ENCODE results near the gene CACNA2D4.

Gene CACNA2D4

DNA sequence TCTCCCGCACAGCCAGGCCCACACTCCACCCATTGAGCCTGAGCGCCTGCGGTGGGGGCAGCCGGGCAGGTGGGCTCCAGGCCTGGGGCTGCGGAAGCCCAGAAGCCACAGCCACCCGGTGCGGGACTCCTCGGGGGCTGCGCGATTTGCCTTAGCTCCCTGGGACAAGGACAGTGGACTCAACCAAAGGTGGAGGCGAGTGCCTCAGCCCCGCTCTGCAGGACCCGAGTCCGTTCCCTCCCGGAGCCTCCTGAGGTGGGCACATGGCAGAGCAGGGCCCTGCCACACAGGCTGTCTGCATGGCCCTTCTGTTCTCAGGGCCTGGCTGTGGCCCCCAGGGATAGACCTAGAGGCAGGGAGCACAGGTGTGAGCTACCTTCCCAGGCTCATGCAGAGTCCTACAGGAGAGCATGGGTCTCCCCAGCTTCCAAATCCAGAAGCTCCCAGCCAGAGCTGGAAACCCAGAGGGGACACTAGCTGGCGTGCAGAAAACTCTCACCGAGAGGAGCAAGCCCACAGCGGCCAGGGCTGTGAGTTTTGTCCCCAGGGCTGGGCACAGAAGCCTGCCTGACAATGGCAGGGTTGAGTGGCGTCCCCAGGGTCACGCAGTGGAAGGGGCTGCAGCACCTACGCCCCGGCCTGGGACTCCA lies 120.3 kb downstream of the CACNA2D4 start:
- no peak for TF ChIP-seq ZNF274 (IDR thresholded peaks at IDR 0.05; ENCODE audit: low read depth, low read length)
- no peak overlapping the region for H3K4me3 ChIP-seq (ENCODE audit: low read length)

DNA sequence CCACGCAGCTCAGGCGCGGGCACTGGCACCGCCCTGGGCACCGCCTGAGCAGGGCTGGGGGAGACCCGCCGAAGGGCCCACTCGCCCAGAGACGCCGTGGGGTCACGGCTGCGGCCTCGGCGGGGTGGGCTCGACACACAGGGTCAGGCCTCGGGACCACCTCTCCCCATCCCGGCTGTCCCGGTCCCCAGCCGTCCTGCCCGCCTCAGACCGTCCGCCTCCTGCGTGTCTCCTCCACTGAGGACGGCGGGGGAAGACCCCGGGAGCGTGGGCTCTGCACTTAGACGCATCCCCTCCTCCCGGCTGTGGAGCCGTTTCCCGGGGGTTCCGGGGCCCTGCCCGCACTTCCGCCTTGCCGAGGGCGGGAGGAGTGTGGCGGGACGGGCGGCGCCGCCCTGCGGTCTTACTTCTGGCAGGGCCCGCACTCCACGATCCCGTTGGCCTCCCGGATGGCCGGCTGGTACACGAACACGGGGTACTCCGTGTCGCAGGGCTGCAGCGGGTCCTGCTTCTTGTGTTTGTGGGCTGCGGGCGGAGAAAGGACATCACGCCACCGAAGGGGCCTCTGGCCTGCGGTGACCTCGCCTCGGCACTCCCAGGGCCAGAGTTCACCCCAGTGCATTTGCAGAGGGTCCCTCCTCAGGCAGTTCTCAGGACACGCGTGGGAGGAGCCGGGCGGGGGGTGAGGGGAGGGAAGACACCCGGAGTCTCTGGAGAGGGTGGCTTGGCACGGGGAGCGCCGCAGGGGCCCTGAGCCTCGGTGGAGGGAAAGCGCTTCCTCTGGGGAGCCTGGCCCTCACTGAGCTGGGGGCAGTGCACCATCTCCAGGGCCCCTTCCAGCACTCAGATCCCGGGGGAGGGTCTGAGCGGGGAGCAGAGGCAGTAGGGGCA lies 121.2 kb downstream of the CACNA2D4 start:
- peak overlapping the region; percentile 55; the same call in 1 of the 2 replicates for H3K4me3 ChIP-seq (ENCODE audit: low read length)

DNA sequence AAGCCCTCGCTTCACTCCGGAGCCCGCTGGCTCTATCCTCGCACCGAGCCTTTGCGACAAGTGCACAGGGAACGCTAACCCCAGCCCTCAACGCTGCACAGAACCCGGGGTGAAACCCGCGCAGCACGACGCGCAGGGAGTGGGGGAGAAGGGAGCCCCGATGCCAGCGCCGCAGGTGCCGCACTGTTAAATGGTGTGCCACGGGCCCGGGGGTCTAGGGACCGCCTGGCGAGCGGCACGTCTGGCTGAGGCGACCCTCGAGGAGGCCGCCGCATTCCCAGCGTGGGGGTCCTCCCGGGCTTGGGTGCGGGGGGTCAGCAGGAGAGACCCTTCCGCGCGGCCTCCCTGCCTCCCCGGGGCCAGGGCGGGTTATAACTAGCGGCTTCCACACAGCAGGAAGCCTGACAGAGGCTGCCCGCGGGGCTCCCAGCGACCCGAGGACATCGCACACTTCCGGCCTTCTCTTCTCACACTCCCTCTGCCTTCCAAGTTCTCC lies 121.9 kb downstream of the CACNA2D4 start:
- peak overlapping the region; percentile 55; the same call in 1 of the 2 replicates for H3K4me3 ChIP-seq (ENCODE audit: low read length)
- TF ChIP-seq ZNF274 (IDR thresholded peaks at IDR 0.05; ENCODE audit: low read depth, low read length): no peak

More for the DNA sequence above, 121.2 kb downstream of the CACNA2D4 start:
- TF ChIP-seq ZNF274 (IDR thresholded peaks at IDR 0.05; ENCODE audit: low read depth, low read length): no peak

DNA sequence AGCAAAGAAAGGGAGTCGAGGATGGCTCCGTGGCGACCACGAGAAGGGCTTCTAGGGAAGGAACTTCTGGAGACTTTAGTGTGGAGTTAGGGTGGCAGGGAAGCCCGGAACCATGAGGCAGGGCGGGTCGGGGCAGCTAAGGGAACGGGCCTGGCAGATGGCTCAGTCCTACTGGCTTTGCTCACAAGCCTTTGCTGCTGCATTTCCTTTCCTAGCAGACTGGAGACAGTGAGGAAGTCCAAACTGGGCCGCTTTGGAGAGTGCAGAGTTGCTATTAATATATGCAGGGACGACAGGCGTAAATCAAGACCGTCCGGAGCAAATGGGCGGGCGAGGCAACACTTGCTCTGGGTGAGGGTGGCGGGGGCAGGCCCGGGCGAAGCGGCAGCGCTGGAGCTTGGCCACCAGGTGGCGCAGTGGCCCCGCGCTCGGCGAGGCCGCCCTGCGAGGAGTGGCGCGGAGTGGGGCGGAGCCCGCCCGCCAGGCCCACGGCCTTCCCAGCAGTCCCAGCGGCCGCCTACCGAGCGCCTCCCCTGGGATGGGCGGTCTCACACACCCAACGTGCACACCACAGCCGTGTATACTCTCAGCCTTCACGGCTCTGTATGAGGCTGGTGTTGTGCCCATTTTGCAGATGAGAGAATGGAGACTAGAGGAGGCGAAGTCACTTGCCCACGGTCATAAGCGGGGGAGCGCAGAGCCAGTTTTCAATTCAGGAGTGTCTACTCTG lies 122.5 kb downstream of the CACNA2D4 start:
- H3K4me3 ChIP-seq (ENCODE audit: low read length): peak overlapping the region; percentile 55; the same call in 1 of the 2 replicates
- no peak for TF ChIP-seq ZNF274 (IDR thresholded peaks at IDR 0.05; ENCODE audit: low read depth, low read length)

GRCh38 chr12:1795221-1795784 lies 123.1 kb downstream of the CACNA2D4 start:
- no peak for TF ChIP-seq ZNF274 (IDR thresholded peaks at IDR 0.05; ENCODE audit: low read depth, low read length)
- no peak overlapping the region for H3K4me3 ChIP-seq (ENCODE audit: low read length)

DNA sequence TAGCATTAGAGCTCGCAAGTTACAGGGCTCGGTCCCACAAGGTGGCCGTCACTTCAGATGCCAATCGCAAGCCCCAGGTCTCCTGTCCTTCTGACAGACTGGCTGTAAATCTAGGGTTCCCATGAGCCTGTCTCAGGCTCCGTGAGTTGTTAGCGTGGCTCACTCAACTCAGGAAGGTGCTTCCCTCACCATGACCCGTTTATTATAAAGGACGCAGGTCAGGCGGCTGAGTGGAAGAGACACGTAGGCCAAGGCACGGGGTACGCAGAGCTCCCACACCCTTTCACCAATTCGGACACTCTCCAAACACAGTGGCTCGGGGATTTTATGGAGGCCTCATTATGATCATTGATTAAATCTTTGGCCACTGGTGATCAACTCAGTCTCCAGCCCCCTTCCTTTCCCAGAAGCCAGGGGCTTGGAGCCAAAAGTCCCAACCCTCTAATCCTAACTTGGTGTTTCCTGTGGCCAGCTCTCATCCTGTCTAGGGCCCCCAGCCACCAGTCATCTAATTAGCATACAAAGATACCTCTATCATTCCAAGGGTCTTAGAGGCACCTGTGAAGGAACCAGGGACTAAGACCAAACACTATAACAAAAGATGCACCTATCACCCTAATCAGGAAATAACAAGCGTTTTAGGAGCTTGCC lies 123.9 kb downstream of the CACNA2D4 start:
- no peak for TF ChIP-seq ZNF274 (IDR thresholded peaks at IDR 0.05; ENCODE audit: low read depth, low read length)

DNA sequence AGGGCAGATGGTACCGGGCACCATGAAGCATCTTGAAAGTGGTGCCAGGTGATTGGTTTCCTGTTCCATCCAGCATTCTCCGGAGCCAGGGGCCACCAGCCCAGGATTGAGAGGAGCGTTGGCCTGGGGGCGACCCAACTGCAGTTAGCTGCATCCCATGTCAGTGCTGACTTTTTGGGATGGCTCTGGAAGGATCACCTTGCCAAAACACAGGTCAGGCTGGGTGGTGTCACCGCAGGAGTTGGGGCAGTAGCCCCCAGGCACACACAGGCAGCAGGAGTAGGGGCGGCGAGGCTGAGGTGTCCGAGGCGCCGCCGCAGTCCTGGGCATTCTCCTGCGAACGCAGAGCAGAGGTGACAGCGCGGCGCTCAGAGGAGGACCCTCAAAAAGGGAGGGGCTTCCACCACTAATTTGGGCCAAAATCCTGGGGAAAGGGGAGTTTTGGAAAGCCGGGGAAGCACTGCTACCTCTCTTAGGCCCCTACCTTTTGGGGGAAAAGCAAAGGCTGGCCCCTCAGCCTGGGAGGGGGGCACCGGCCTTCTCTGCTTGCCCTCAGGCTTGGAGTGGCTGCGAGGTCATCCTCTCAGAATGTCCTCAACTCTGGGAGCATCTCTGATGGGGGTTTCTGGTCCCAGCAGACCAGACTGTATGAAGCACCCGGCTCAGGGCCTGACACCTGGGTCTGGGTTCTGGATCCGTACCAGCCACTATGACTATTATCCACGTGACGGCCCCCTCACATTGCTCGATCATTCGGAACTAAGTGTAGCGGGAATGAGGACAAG lies 124.8 kb downstream of the CACNA2D4 start:
- no peak overlapping the region for H3K4me3 ChIP-seq (ENCODE audit: low read length)
- TF ChIP-seq ZNF274 (IDR thresholded peaks at IDR 0.05; ENCODE audit: low read depth, low read length): no peak

More for the DNA sequence above, 123.9 kb downstream of the CACNA2D4 start:
- no peak overlapping the region for H3K4me3 ChIP-seq (ENCODE audit: low read length)

GRCh38 chr12:1792406-1792805 lies 126.0 kb downstream of the CACNA2D4 start:
- no peak overlapping the region for H3K4me3 ChIP-seq (ENCODE audit: low read length)
- TF ChIP-seq ZNF274 (IDR thresholded peaks at IDR 0.05; ENCODE audit: low read depth, low read length): no peak

- no peak for TF ChIP-seq ZNF274 (IDR thresholded peaks at IDR 0.05; ENCODE audit: low read depth, low read length)
- H3K4me3 ChIP-seq (ENCODE audit: low read length): no peak overlapping the region
These were observed 127.2 kb downstream of the CACNA2D4 start for GRCh38 chr12:1791104-1791841.

DNA sequence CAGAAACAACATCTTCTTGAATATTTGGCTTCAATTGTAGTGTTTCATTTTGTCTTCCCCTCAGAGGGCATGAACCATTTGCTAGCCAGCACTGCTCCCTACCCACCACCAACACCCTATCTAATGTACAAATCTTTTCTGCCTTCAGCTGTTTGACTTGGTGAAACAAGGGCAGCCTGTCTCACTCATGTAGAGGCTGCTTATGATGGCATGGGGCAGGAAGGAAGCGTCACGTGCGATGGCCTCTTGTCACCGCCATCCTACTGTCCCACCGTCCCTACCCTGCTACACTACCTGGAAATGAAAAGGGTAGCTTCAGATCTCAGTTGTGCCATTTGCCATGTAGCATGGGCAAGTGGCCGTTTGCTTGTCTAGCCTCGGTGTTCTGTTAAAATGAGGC lies 128.0 kb downstream of the CACNA2D4 start:
- H3K4me3 ChIP-seq (ENCODE audit: low read length): no peak overlapping the region
- TF ChIP-seq ZNF274 (IDR thresholded peaks at IDR 0.05; ENCODE audit: low read depth, low read length): no peak

DNA sequence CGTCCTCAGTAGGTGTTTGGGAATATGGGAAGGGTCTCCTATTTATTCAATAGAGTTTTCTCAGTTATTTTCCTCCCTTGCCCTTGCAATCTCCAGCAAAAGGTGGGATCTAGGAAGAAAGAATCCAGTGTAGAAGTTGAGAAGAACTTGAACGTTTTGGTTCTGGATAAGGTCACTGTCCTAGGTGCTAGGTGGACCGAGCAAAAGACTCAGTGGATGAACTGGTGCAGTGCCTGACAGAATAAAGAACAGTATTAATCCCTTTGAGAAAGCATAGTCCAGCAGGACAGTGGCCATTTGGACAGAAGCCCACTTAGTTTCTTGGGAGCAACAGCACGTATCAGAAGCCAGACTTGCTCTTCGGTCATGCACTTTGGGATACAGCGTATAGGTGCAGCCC lies 130.7 kb downstream of the CACNA2D4 start:
- H3K4me3 ChIP-seq (ENCODE audit: low read length): no peak overlapping the region
- TF ChIP-seq ZNF274 (IDR thresholded peaks at IDR 0.05; ENCODE audit: low read depth, low read length): no peak

DNA sequence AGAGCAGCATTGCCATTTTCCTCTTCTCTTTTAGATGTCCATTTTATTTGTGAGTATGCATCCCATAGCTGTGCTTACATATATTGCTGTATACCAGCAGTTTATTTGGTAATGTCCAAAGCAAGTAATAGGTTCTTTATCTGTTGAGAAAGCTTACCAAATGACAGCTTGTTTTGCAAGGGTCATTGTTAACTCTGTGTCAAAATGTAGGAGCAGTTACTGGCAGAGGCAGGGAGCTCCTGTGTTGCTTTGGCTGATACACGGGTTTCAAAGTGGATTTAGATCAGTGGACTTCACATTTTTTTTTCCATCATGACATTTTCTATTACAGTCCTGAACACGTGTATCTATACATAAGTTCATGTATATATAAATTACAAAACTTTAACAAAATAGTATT lies 136.2 kb downstream of the CACNA2D4 start:
- no peak for TF ChIP-seq ZNF274 (IDR thresholded peaks at IDR 0.05; ENCODE audit: low read depth, low read length)
- H3K4me3 ChIP-seq (ENCODE audit: low read length): no peak overlapping the region
